ENCODE measurements around the gene RNF150.

DNA sequence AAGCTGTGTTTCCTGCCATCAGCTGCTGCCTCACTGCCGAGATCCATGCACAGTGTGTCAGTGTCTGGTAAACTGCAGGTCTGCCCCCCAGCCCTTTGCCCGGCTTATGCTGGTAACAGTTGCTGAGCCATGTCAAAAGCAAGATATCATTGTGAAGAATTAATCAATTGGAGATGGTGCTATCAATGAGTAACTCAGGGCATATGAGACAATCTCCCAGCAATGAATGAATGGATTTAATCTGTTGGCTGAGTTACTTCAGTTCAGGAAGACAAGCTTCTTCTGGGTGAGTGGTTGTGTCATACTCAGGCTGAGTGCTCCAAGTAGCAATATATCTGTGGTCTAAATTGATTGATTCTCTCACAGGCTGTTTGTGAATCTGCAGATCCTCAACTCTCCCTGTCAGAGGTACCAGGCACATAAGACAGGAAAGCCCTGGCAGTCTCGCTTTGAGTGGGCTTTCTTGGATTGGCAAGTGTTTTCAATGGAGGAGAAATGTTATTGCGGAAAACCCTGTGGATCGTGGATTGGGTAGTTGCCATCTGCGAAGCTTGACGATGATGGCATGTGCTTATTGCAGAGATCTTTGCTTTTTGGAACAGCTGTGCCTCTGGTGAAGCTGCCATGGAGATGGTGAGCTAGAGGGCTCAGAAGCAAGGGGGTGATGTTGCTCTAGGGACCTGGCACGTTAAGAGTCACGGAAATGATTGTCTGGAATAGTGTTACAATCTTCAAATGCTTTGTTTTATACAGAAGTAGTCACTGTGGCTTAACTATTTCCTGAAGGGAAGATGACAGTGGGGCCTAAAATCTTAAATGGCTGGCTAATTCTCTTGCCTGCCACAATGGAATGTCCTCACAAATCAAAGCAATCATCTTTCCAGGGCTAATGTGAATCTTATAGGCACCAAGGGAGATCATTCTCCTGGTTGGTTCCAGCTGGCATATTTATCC, 229.5 kb downstream of the RNF150 start:
- TF ChIP-seq, protein P1, sequence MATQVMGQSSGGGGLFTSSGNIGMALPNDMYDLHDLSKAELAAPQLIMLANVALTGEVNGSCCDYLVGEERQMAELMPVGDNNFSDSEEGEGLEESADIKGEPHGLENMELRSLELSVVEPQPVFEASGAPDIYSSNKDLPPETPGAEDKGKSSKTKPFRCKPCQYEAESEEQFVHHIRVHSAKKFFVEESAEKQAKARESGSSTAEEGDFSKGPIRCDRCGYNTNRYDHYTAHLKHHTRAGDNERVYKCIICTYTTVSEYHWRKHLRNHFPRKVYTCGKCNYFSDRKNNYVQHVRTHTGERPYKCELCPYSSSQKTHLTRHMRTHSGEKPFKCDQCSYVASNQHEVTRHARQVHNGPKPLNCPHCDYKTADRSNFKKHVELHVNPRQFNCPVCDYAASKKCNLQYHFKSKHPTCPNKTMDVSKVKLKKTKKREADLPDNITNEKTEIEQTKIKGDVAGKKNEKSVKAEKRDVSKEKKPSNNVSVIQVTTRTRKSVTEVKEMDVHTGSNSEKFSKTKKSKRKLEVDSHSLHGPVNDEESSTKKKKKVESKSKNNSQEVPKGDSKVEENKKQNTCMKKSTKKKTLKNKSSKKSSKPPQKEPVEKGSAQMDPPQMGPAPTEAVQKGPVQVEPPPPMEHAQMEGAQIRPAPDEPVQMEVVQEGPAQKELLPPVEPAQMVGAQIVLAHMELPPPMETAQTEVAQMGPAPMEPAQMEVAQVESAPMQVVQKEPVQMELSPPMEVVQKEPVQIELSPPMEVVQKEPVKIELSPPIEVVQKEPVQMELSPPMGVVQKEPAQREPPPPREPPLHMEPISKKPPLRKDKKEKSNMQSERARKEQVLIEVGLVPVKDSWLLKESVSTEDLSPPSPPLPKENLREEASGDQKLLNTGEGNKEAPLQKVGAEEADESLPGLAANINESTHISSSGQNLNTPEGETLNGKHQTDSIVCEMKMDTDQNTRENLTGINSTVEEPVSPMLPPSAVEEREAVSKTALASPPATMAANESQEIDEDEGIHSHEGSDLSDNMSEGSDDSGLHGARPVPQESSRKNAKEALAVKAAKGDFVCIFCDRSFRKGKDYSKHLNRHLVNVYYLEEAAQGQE (IDR thresholded peaks at IDR 0.05; ENCODE audit: borderline replicate concordance) = no peak
- TF ChIP-seq, protein P2, sequence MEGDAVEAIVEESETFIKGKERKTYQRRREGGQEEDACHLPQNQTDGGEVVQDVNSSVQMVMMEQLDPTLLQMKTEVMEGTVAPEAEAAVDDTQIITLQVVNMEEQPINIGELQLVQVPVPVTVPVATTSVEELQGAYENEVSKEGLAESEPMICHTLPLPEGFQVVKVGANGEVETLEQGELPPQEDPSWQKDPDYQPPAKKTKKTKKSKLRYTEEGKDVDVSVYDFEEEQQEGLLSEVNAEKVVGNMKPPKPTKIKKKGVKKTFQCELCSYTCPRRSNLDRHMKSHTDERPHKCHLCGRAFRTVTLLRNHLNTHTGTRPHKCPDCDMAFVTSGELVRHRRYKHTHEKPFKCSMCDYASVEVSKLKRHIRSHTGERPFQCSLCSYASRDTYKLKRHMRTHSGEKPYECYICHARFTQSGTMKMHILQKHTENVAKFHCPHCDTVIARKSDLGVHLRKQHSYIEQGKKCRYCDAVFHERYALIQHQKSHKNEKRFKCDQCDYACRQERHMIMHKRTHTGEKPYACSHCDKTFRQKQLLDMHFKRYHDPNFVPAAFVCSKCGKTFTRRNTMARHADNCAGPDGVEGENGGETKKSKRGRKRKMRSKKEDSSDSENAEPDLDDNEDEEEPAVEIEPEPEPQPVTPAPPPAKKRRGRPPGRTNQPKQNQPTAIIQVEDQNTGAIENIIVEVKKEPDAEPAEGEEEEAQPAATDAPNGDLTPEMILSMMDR (IDR thresholded peaks at IDR 0.05; ENCODE audit: poor library complexity, severe bottlenecking) = no peak
- TF ChIP-seq POLR2AphosphoS5 (IDR thresholded peaks at IDR 0.05) (no peak), EP300 (conservative IDR thresholded peaks at IDR 0.05; ENCODE audit: poor library complexity, severe bottlenecking) (no peak), EZH2 (IDR thresholded peaks at IDR 0.05; ENCODE audit: borderline replicate concordance, insufficient read depth, low read length, poor library complexity, severe bottlenecking) (no peak), TAF1 (IDR thresholded peaks at IDR 0.05; ENCODE audit: low read depth) (no peak), RAD21 (conservative IDR thresholded peaks at IDR 0.05) (no peak), MXI1 (conservative IDR thresholded peaks at IDR 0.05; ENCODE audit: poor library complexity, severe bottlenecking) (no peak)

Data from neural cell (in vitro differentiated cells).